GM12892 (cell line): ENCODE measurements around the gene WDR4.

ENCODE experiments used
- POLR2A ChIP-seq: IDR thresholded peaks from 2 replicates; pipeline ENCODE4 v1.6.1; 2011; ENCODE audit warnings: low read depth, low read length, control low read depth
- POLR2AphosphoS5 ChIP-seq: IDR thresholded peaks from 2 replicates; pipeline ENCODE4 v1.6.1; 2011; ENCODE audit warnings: low read depth, low read length, control low read depth
- TAF1 ChIP-seq: IDR thresholded peaks from 2 replicates; pipeline ENCODE4 v1.6.1; 2011; ENCODE audit warnings: low read depth, mild to moderate bottlenecking, control low read depth, low read length, borderline replicate concordance

- no peak for TF ChIP-seq TAF1
- no peak; the same call in 1 of the 2 replicates for TF ChIP-seq POLR2A
- TF ChIP-seq POLR2AphosphoS5 = no peak
These were observed 30.2 kb downstream of the WDR4 start for GRCh38 chr21:42848932-42849758.
